ENCODE results near the gene CEP170. TPM values are rescaled to one million over a fixed set of nuclear protein-coding genes. Genes with fewer than 3 reads are reported as not detected.
"Not testable (repeated sequence)": the region's sequence is repeated elsewhere in the genome, so short reads cannot be mapped to it uniquely, and the experiment has no call there.

CEP170 gene
- polyA plus RNA-seq, 5 donors: 55.3 to 94.9 (median 73.7) TPM

DNA sequence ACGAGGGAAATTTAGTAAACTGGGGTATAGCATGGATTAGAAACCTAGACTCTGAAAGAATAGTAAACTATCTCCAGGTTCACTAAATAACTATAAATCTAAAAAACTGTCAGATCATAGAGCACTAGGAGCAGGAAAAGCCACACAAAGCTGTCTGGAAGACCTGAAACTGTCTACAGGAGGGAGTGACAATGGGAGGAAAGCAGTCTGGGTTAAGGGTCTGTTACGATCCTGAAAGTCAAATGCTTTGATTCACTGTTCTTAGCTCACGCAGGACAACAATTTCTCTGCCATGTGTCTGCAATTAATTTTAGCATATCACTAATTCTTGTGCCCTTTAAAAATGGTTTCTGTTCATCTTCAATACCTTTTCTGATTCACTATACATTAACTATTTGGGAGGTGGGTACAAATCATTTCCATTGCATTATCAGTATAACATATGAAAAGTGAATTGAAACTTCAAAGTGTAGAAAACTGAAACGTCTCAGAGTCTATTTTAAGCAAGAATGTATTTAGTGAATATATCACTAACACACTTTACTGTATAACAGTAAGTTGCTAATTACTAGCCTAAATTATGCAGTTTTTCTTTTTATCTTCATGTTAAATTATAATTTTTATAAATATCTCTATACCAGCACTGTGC lies 18.4 kb downstream of the CEP170 start:
- no peak for DNase-seq

DNA sequence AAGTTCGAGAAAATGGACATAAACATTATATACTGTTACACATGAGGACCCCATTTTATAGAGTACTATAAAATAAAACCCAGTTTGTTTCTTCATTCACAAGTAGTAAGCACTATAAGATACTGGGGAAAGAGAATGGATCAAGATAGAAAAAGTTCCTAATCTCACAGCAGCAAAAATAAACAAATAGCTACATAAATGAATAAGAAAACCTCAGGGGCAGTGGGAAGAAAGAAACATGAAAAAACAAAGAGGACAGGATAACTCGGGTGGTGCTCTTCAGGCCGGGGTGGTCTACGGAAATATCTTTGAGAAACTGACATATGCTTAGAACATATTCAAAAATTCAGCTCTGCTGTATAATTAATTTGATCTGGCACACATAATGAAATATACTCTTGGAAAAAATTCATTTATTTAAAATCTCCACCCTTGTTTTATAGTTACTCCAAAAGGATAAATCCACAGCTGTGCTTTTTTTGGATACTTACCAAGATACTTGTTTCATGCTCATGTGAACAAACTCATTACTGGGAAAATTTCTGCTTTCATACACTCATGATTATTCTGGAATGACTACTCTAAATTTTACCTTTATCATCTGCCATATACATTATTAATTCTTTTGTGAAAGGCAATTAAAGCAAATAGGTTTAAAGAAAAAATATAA lies 20.0 kb downstream of the CEP170 start:
- no peak for DNase-seq

DNA sequence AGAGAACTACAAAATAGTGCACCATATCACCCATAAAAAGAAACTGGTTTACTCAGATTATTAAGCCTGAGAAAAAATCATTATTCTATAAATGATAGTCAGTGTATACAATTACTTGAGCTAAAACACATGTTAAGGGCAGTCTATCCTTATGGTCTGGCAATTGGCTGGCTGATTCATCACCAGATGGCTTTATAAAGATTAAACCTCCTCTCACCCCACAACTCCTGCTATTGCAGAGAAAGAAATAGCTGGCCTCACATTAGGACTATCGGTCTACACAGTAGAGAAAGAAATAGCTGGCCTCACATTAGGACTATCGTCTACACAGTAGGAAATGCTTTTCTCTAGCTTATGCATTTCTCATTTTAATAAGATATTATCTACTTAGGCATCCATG lies 21.2 kb downstream of the CEP170 start:
- no peak for DNase-seq

DNA sequence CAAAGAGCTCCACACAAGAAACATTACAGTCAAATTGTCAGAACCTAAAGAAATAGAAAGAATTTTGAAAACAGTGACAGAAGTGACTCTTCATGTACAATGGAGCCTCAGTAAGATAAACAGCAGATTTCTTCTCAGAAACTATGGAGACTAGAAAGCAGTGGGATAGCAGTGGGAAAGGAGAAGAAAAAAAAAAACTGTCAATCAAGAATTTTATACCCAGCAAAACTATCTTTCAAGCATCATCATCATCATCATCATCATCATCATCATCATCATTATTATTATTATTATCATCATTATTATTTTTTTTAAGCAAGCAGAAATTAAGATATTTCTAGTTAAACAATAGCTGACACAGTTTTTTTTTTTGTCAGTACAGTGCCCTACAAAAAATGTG lies 24.2 kb downstream of the CEP170 start:
- DNase-seq: no peak

DNA sequence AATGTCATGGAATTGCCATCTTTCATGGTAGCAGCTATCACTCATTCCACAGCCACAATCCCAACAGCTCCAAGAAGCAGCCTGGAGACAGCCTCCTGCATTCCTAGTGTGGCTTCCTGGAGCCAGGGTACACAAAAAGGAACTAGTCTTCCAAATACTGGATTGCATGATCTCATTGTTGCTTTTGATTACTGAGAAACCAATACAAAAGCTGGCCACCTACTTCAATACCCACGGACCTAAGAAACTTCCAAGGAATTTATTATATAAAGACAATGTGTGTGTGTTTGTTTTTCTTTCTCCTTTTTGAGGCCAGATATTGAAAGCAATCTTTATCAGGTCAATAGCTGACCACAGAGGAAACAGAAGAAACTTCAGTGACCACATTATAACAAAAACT lies 25.6 kb downstream of the CEP170 start:
- DNase-seq: no peak

DNA sequence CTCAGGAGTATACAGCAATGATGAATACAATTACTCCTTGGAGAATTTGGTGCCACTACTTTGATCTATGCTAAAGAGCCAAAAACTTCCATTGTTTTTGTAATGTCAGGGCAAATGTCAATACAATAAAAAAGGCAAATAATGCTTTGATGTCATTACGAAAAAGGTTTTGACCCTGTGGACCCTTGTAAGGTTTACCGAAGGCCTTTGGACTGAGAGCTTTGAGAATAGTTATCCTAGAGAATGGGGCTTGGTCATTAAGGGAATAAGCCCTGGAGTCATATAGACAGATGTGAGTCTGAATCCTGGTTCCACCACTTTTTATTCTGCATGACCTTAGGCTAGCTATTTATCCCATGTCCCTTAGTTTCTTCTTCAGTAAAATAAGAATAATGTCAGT lies 27.5 kb downstream of the CEP170 start:
- no peak for DNase-seq

DNA sequence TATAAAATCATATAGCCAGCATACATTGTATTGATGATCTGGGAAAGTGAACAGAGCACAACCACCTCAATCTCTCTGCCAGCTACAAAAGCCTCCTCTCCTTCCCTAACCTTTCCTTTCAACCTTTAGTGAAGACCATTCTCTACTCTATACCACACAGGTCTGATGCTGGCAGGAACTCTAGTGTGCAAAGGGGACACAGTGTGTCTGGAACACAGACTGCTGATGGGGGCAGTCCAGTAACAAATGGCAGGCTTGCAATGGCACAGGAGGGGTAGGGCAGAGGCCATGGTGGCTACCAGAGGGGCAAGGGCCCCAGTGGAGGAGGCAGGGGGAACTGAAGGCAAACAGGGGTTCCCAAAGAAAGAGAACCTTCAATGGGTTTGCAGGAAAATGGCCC lies 37.0 kb downstream of the CEP170 start:
- no peak for DNase-seq

DNA sequence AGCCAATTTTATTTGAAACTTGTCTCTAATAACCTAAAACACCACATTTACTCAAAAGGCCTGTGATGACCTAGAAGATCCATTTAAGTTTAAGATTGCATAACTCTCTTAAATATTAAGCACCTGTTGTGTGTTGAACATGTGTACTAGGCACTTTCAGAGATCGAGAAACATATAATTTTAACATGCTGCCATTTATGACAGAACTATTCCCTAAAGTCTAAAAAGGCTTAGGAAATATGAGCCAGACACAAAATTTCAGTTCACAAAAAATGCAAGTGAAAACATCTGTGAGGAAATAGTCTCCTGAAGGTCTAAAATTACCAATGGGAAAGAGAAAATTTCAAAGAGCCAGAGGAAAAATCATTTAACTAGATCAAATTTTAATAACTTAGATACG lies 37.7 kb downstream of the CEP170 start:
- no peak for DNase-seq

DNA sequence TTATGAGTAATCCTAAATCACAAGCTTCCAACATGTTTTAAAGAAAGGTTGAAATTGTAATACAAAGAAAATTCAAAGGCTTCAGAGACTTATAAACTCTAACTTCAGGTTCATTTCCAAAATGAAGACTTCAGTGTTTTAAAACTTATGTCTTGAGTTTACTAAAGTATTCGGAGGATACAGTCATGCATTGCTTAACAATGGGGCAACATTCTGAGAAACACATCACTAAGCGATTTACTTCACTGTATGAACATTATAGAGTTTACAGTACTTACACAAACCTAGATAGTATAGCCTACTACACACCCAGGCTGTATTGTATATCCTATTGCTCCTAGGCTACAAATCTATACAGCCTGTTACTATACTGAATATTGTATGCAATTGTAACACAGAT lies 38.3 kb downstream of the CEP170 start:
- DNase-seq: no peak

DNA sequence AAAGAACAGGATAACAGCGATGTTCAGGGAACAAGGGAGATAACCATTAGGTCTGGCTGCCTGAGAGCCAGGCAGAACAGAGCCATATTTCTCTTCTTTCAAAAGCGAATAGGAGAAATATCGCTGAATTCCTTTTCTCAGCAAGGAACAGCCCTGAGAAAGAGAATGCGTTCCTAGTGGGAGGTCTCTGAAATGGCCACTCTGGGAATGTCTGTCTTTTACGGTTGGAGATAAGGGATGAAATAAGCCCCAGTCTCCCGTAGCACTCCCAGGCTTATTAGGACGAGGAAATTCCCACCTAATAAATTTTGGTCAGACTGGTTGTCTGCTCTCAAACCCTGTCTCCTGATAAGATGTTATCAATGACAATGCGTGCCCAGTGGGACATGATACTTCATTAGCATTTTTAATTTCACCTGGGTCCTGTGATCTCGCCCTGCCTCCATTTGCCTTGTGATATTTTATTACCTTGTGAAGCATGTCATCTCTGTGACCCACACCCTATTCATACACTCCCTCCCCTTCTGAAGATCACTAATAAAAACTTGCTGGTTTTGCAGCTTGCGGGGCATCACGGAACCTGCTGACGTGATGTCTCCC lies 39.7 kb downstream of the CEP170 start:
- DNase-seq: not testable (repeated sequence)

DNA sequence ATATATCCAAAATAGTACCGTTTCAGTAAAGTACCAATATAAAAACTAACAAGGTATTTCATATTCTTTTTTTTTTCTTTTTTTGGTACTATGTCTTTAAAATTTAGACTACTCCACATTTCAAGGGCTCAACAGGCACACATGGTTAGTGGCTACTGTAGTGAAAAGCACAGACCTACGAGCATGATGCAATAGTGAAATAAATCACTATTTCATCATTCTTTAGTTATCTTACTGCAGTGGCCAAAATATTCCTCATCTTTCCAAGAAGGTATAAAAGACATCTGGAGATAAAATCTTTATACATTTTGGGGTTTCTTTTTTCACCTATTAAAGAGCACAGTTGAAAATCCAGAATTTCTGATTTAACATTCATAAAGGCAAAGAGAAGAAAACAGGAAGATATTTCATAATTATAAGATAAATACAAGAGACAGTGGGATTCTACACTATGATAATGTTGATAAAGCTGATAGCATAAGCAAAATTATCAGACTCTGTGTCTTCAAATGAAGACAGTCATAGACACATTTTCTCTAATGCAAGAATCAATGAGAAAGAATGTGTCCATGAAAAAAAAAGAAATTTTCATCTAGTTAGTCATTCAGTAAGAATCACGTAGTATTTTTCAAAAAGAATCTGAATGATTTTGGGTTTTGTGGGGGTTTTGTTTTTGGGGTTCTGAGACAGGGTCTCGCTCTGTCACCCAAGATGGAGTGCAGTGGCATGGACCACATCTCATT lies 41.9 kb downstream of the CEP170 start:
- no peak for DNase-seq

DNA sequence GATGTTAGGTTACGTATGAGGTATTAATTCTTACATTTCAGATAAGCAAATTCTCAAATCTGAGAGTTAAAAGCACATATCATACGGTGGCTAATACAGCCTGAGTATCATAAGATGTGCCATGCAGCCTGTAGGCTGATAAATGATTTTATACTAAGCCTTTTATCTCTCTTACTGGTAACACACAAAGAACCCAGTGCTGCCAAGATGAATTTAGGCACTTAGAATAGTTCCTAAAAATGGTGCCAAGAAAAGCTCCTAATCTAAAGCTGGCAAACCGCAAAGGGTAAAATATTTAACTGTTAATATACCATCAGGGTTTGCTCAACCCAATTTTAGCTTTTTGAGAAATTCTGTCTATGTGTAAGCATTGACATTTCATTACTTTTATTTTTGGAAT lies 43.1 kb downstream of the CEP170 start:
- not testable (repeated sequence) for DNase-seq

DNA sequence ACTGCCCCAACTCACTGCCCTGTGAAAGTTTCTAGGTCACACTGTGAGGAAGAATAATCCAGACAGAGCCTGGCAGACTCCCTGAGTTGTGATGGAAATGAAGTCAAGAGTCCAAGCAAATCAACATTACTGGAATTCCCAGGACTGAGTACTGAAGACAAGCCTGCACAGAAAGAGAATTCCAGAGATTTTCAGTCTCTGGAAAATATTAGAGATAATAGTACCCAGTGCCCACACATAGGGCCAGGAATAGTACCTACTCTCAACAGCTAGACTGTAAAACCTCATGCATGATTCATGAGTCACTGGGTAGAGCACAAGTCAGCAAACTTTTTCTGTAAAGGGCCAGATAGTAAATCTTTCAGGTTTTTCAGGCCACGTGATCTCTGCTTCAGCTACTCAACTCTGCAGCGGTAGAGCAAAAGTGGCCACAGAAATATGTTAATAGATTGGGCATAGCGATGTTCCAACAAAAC lies 50.0 kb downstream of the CEP170 start:
- not testable (repeated sequence) for DNase-seq

DNA sequence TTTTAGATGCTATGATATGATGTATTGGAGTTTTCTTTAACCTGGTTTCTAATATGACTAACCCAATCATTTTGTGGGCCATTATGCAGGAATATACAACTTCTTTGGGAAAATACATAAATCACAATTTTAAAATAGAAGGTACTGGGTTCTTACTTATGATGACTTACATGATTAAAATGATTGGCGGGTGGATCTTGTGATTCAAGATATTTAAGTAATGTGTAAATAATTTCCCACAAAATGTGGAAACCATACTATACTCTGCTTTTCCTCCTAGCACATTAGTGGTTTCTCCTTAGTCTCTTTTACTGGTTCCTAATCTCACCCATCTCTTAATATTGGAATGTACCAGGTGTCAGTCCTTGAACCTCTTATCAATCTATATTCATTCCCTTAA lies 50.7 kb downstream of the CEP170 start:
- DNase-seq: not testable (repeated sequence)

DNA sequence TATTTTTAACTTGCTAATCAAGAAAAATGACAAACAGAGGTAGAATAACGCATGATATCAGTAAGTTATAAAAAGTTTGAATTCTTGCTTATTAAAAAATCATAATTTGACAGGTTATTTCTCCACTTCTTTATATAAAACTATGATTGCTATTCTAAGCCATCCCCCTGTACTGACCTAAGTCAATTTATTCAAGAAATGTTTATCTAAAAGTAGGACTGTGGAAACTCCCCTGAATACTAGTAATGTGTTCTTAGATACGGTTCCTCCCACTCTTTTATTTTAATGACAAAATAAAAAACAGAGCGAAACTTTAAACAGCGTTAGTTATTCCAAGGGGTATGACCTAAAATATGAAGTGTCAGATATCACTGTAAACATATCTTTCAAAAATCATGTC lies 51.9 kb downstream of the CEP170 start:
- DNase-seq: not testable (repeated sequence)

DNA sequence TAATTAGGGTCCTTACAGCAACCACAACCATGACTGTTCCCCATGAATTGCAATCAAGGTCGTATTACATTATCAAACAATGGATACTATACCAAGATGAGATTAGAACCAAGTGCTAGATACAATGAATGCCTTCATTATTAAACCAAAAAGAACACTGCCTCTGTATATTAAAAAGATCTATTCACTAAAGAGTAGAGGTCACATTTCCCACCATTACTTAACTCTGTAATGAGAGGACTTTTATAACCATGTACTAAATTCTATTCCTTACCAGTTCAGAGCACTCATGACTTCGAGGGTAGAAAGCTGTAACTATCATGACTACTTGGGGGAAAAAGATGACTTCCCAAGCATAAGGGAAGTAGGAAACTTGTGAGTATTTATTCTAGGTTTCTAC lies 53.8 kb downstream of the CEP170 start:
- not testable (repeated sequence) for DNase-seq

DNA sequence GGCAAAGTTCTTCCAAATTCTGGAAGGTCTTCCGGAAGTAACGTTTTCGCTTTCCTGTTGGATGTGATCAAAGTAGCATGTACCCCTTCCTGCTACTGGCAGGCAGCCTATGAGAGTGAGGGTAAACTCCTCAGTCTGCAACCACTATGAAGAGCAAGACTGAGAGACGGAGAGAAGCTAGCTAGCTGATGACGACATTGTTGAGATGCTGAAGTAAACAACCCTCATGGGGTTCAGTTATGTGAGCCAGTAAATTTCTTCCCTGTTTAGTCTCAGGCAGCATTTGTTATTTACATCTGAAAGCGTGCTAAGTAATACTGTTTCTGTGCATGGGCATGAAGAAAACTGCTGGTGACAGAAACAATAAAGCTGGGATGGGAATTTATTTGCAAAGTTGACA lies 57.6 kb downstream of the CEP170 start:
- not testable (repeated sequence) for DNase-seq

DNA sequence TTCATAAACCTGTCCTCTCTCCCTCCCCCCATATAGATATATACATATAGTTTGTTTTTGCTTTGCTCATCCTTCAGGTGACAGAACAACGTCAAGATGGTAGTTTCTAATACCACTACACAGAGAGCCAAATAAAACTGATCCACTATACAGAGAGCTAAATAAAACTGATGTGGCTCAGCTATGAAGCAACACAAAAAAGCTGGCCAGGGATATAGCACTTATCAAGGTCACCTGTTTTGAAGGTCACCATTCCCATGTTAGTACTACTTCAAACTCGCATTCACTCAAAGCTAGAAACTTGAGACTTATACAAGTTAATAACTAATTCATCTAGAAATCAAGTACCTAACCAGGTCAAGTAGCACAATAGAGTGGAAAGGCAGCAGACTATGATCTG lies 61.8 kb downstream of the CEP170 start:
- DNase-seq: not testable (repeated sequence)

DNA sequence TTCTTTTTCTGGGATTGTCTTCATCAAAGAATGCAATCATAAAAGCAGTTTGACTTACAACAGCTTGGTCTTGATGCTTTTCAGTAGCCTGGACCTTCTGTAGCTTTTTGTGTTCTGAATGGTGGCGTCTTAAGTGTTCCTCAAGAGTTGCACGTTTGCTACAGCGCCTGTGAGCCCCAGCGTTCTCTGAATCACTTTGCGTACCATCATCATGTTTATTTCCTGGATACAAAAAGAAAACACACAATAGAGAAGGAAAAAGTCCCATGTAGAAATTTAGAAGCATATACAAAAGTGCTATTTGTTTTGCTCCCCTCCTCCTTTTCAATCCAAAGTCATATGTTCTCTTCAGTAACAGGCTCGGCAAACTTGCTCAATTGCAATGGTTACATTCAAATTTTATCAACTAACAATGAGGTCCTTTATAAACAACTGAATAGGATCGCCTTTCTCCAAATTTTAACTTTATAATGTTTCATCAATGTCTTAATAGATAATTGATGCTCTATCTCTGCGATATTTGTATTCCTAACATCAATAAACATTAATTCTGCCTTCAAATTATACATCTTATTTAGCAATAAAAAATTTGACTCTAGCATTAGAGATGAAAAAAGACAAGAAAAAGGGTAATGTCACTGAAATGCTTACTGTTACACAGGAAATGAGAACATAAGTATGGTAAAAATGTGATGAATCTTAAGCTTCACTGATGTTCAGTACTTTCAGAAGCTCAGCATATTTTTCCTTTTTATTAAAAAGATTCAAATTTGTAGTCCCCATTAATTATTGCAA lies 68.7 kb downstream of the CEP170 start:
- not testable (repeated sequence) for DNase-seq

DNA sequence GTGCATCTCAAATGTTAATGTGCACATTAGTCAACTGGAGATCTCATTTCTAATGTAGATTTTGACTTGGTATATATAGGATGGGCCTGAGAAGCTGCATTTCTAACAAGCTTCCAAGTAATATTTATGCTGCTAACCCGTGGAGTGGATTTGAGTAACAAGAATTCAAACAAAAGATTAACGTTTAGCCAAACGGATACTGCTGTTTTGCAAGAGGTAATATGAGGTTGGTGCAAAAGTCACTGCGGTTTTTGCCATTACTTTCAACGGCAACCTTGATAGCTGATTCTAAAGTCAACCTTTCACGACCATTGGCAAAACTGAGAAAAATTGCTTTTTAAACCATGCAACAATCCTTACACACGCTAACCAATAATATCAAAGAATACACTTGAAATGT lies 70.3 kb downstream of the CEP170 start:
- DNase-seq: not testable (repeated sequence)

DNA sequence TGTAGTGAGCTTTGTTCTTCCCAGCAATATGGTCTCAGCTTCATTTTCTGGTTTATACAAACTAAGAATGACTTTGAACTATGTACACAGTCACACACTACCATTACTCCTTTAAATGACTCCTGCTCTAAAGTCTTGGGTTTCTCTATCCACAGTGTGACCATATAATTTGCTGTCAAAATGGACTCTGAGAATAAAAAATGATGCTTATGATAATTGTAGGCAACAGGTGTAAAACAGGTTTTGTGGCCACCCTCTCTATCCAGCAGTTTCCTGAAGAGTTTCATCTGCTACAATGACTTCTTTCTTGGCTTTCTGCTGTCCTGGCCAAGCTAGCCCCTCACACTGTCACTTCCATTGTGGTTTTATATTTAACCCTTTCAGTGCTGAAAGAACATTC lies 71.4 kb downstream of the CEP170 start:
- not testable (repeated sequence) for DNase-seq

DNA sequence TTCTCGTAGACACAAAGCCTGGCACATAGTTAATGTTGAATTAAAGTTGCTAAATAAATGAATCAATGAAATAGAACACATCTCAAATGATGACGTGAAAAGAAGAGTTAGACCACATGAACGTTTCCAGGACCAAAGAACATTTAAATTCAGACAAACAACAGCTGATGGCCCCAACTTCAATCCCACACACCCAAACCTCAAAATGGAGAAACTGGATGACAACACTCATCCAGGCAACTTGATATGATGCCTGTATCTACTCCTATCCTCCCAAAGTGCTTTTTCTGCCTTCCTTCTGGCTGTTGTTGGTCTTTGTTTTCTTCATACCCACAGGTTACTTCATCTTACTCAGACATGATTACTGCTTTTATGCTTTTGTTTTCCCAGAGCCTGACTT lies 71.9 kb downstream of the CEP170 start:
- not testable (repeated sequence) for DNase-seq

Measured in right lung (tissue), 5 donors.